ENCODE data around the gene RPIA.

DNA sequence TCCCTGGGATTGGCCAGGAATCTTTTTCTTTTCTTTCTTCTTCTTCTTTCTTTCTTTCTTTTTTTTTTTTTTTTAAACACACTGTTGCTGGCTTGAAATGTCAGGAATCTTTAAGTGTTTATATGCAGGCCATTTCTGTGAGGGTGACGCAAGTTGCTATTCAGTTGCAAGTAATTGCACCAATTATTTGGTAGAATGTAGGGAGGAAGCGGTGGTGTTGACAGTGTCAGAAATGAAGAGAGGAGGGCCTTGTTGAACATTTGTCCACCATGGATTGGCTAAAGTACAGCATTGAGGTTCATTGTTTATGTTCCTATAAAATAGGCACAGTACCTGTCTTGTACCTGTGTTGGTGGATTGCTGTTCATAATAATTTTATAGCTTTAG is 6.5 kb downstream of the RPIA start:
- no peak for TF ChIP-seq EZH2 (IDR thresholded peaks at IDR 0.05; ENCODE audit: borderline replicate concordance, low read length)
- TF ChIP-seq, protein P1, sequence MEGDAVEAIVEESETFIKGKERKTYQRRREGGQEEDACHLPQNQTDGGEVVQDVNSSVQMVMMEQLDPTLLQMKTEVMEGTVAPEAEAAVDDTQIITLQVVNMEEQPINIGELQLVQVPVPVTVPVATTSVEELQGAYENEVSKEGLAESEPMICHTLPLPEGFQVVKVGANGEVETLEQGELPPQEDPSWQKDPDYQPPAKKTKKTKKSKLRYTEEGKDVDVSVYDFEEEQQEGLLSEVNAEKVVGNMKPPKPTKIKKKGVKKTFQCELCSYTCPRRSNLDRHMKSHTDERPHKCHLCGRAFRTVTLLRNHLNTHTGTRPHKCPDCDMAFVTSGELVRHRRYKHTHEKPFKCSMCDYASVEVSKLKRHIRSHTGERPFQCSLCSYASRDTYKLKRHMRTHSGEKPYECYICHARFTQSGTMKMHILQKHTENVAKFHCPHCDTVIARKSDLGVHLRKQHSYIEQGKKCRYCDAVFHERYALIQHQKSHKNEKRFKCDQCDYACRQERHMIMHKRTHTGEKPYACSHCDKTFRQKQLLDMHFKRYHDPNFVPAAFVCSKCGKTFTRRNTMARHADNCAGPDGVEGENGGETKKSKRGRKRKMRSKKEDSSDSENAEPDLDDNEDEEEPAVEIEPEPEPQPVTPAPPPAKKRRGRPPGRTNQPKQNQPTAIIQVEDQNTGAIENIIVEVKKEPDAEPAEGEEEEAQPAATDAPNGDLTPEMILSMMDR (conservative IDR thresholded peaks at IDR 0.05 in 1 of 2, IDR thresholded peaks at IDR 0.05 in 1 of 2; ENCODE audit: extremely low read depth in 1 of 2, insufficient read depth in 1 of 2, low read depth in 1 of 2, low read length in 2 of 2), result no peak
